Endothelial cell of umbilical vein (primary cell): ENCODE results near the gene RRM1. TPM values are rescaled to one million over a fixed set of nuclear protein-coding genes. Genes with fewer than 3 reads are reported as not detected.

Experiments
- BruUV-seq: library from RNA; stranded (reverse); fragments of 400-500 nt; replicated peaks from 2 replicates; lab custom pipeline; 2021; lab: Mats Ljungman, UMichigan
- CTCF ChIA-PET: fragments of 300-600, 350-600 bp; sonication (Branson Sonifier 250); formaldehyde crosslinking; loops from one replicate; lab custom pipeline; 2021; ENCODE audit warnings: antibody characterized with exemption, inconsistent platforms; lab: Charles Lee
- POLR2A ChIA-PET: fragments of 300-600, 350-600 bp; sonication (Branson Sonifier 250); formaldehyde crosslinking; loops from one replicate; lab custom pipeline; 2021; ENCODE audit warnings: antibody characterized with exemption, inconsistent platforms; lab: Charles Lee
- DNase-seq: peaks from one replicate; pipeline ENCODE4 v3.0.0-alpha.2; 2011; ENCODE audit warnings: low read depth, low spot score
- FAIRE-seq: peaks from 2 replicates; lab custom pipeline; 2011; peaks lifted over from hg19 to GRCh38; lab: Jason Lieb, UNC
- H2AFZ ChIP-seq: 2 replicates; pipeline ENCODE4 v1.6.0; 2012; ENCODE audit warnings: low read depth, low read length, control low read depth, inconsistent platforms
- H3K27ac ChIP-seq: 2 replicates; pipeline ENCODE4 v1.5.1; 2011; ENCODE audit warnings: low read depth, mild to moderate bottlenecking, control low read depth, low read length, moderate library complexity; ENCODE audit not compliant: insufficient read depth
- H3K27me3 ChIP-seq, 2 experiments: 2 replicates each; pipeline versions ENCODE4 v1.6.0 to v1.6.1; 2011; ENCODE audit warnings: low read length in 2 of 2, mixed read lengths in 1 of 2; ENCODE audit not compliant: control insufficient read depth in 2 of 2, insufficient read depth in 2 of 2
- H3K36me3 ChIP-seq, 2 experiments: 2 replicates in 1 of 2; 3 replicates in 1 of 2; pipeline ENCODE4 v1.5.1; 2011; ENCODE audit warnings: low read length in 2 of 2, mild to moderate bottlenecking in 1 of 2, moderate library complexity in 1 of 2; ENCODE audit not compliant: control insufficient read depth in 2 of 2, insufficient read depth in 2 of 2; ENCODE audit errors: extremely low read depth in 1 of 2
- H3K4me1 ChIP-seq: 3 replicates; pipeline ENCODE4 v1.5.1; 2011; ENCODE audit warnings: mild to moderate bottlenecking, low read length; ENCODE audit not compliant: control insufficient read depth, insufficient read depth; ENCODE audit errors: extremely low read depth
- H3K4me2 ChIP-seq: 2 replicates; pipeline ENCODE4 v1.6.1; 2011; ENCODE audit warnings: low read length, control low read depth, mixed read lengths; ENCODE audit not compliant: insufficient read depth
- H3K4me3 ChIP-seq, 3 experiments: fragments of 200-600 bp in 1 of 3; sonication (generic), shearing (Covaris generic) in 1 of 3; replicated peaks in 1 of 3; 2 replicates each; pipeline ENCODE4 v1.5.1; 2011 to 2016; ENCODE audit warnings: control low read depth in 3 of 3, low read length in 3 of 3, mild to moderate bottlenecking in 2 of 3, inconsistent platforms in 1 of 3, low read depth in 1 of 3, moderate library complexity in 1 of 3; ENCODE audit not compliant: insufficient read depth in 1 of 3
- H3K79me2 ChIP-seq: 2 replicates; pipeline ENCODE4 v1.6.0; 2012; ENCODE audit warnings: low read length, inconsistent platforms; ENCODE audit not compliant: control insufficient read depth, insufficient read depth
- H3K9ac ChIP-seq: replicated peaks from 2 replicates; pipeline ENCODE3; 2011; ENCODE audit warnings: low read length, control low read depth; ENCODE audit not compliant: insufficient read depth; ENCODE audit errors: extremely low read depth
- H3K9me1 ChIP-seq: replicated peaks from 3 replicates; pipeline ENCODE4 v1.6.0; 2011; ENCODE audit warnings: mild to moderate bottlenecking, low read length; ENCODE audit not compliant: control insufficient read depth, insufficient read depth; ENCODE audit errors: extremely low read depth
- H3K9me3 ChIP-seq: replicated peaks from 2 replicates; pipeline ENCODE4 v1.5.1; 2012; ENCODE audit warnings: low read length, inconsistent platforms; ENCODE audit not compliant: control insufficient read depth, insufficient read depth
- H4K20me1 ChIP-seq: replicated peaks from 2 replicates; pipeline ENCODE3; 2011; ENCODE audit warnings: mild to moderate bottlenecking, low read length; ENCODE audit not compliant: control insufficient read depth, insufficient read depth; ENCODE audit errors: extremely low read depth
- CTCF ChIP-seq, 2 donors: IDR thresholded peaks; 1 replicate in 1 of 2; 2 replicates in 1 of 2; pipeline ENCODE4 v1.5.1; 2011; ENCODE audit warnings: low read length in 2 of 2, mild to moderate bottlenecking in 2 of 2, moderate library complexity in 2 of 2, control low read depth in 1 of 2, inconsistent platforms in 1 of 2, low read depth in 1 of 2; ENCODE audit not compliant: insufficient read depth in 1 of 2; ENCODE audit errors: extremely low read depth in 1 of 2
- EZH2 ChIP-seq: IDR thresholded peaks from 2 replicates; pipeline ENCODE4 v1.6.1; 2012; ENCODE audit warnings: borderline replicate concordance, low read depth, mild to moderate bottlenecking, moderate library complexity, low read length, inconsistent platforms; ENCODE audit not compliant: severe bottlenecking
- FOS ChIP-seq: IDR thresholded peaks from 2 replicates; pipeline ENCODE4 v1.6.1; 2011; ENCODE audit warnings: mild to moderate bottlenecking, low read length, moderate library complexity, borderline replicate concordance; ENCODE audit not compliant: insufficient read depth
- GATA2 ChIP-seq: IDR thresholded peaks from 2 replicates; pipeline ENCODE4 v1.7.0; 2011; ENCODE audit warnings: low read depth, mild to moderate bottlenecking, moderate library complexity, mixed read lengths, low read length; ENCODE audit not compliant: insufficient read length, insufficient read depth
- JUN ChIP-seq: IDR thresholded peaks from 2 replicates; pipeline ENCODE4 v1.6.1; 2011; ENCODE audit warnings: borderline replicate concordance, low read depth; ENCODE audit not compliant: insufficient read length, insufficient read depth
- MAX ChIP-seq: IDR thresholded peaks from 2 replicates; pipeline ENCODE4 v1.6.1; 2011; ENCODE audit not compliant: insufficient read depth, insufficient read length
- MYC ChIP-seq: IDR thresholded peaks from one replicate; pipeline ENCODE4 v1.6.1; 2011; ENCODE audit warnings: mild to moderate bottlenecking, low read depth, low read length
- POLR2A ChIP-seq: IDR thresholded peaks from 2 replicates; pipeline ENCODE4 v1.6.1; 2012; ENCODE audit warnings: low read depth, mild to moderate bottlenecking, control low read depth, low read length
- POLR2AphosphoS5 ChIP-seq: IDR thresholded peaks from 2 replicates; pipeline ENCODE4 v1.6.1; 2012; ENCODE audit warnings: low read depth, mild to moderate bottlenecking, control low read depth, low read length, moderate library complexity; ENCODE audit not compliant: insufficient read depth
- dilution Hi-C: fragments of 300-500 bp; cut with MboI; formaldehyde crosslinking; loops from one replicate; pipeline ENCODE4 v1.15.0; 2019; ENCODE audit warnings: low sequenced_read_pairs; ENCODE audit not compliant: extremely low pct_ligation_motif_present
- intact Hi-C: fragments of 100-400 bp; cut with micrococcal nuclease; formaldehyde crosslinking; loops from one replicate; pipeline ENCODE4 v1.10.0; 2022
- polyA plus RNA-seq, 4 experiments: library from polyadenylated mRNA; depleted of rRNA in 3 of 4; stranded (reverse) in 3 of 4; unstranded in 1 of 4; fragments of >200 nt; gene quantifications; 2 replicates each; pipeline versions ENCODE4 v1.2.1 to v1.2.3, GENCODE V29; 2011 to 2012; ENCODE audit warnings: missing spikeins in 1 of 4
- total RNA-seq: library from RNA; stranded (reverse); gene quantifications from 2 replicates; pipeline ENCODE4 v1.2.3, GENCODE V29; 2021

RRM1 gene
- total and polyA plus RNA-seq, 2 donors (not counting 3 experiments of a cell fraction or from before 2014, with no cell fraction given) = 55.3 to 112 TPM

GRCh38 chr11:4184163-4184916 lies 89.7 kb downstream of the RRM1 start:
- no peak overlapping the region for H3K27ac ChIP-seq
- H3K4me2 ChIP-seq = no peak overlapping the region
- CTCF ChIA-PET = interaction anchor here (1.0 to 7.4 kb wide), 5 partner anchors 112 to 452 kb away, joined by 3 to 255 read pairs (median 9); partner anchors contain the start of gene OR51D1
- TF ChIP-seq POLR2A (no peak), EZH2 (no peak), MYC (no peak), GATA2 (no peak), POLR2AphosphoS5 (no peak), MAX (no peak), FOS (no peak)
- H3K79me2 ChIP-seq = no peaks in the 10 kb centered on the region
- no peaks in the 10 kb centered on the region for H3K9me3 ChIP-seq
- POLR2A ChIA-PET = no interaction called here
- BruUV-seq = no TSS peak
- dilution Hi-C loops (no loop called here), intact Hi-C loops (no loop called here)
- no peak overlapping the region for H3K9ac ChIP-seq
- peaks cover 0 to 3% of the 10 kb centered on the region in 2 experiments for H3K27me3 ChIP-seq
- H2AFZ ChIP-seq = no peak overlapping the region
- no peaks in the 10 kb centered on the region for H3K36me3 ChIP-seq
- FAIRE-seq (no peak), DNase-seq (no peak)
- no peaks in the 10 kb centered on the region for H3K4me1 ChIP-seq
- H4K20me1 ChIP-seq = no peaks in the 10 kb centered on the region
- H3K9me1 ChIP-seq = no peaks in the 10 kb centered on the region
- no peak overlapping the region for H3K4me3 ChIP-seq

GRCh38 chr11:4185561-4185960 lies 91.0 kb downstream of the RRM1 start:
- Histone ChIP-seq H3K27me3 (peaks cover 0 to 3% of the 10 kb centered on the region in 2 experiments), H3K9ac (no peak overlapping the region), H4K20me1 (no peaks in the 10 kb centered on the region), H3K4me3 (no peak overlapping the region), H2AFZ (no peak overlapping the region), H3K9me3 (no peaks in the 10 kb centered on the region), H3K36me3 (no peaks in the 10 kb centered on the region), H3K4me2 (no peak overlapping the region), H3K9me1 (no peaks in the 10 kb centered on the region), H3K79me2 (no peaks in the 10 kb centered on the region), H3K4me1 (no peaks in the 10 kb centered on the region), H3K27ac (no peak overlapping the region)
- POLR2A ChIA-PET = no interaction called here
- intact Hi-C loops = loop anchor here (5.0 kb wide), 1 partner anchor 1197 kb away; the partner anchor contains the start of gene OR51M1
- no peak for FAIRE-seq
- CTCF ChIA-PET = interaction anchor here (3.1 to 7.4 kb wide), 3 partner anchors 309 to 356 kb away, joined by 71 to 255 read pairs (median 238); partner anchors contain the start of gene OR52M1
- no TSS peak for BruUV-seq
- no peak for DNase-seq
- TF ChIP-seq POLR2A (no peak), MYC (no peak), CTCF (IDR thresholded peaks at IDR 0.05; ENCODE audit: extremely low read depth in 1 of 2, insufficient read depth in 1 of 2, low read depth in 1 of 2, low read length in 2 of 2) (no peak), JUN (no peak), FOS (no peak), GATA2 (no peak), EZH2 (no peak), MAX (no peak)
- dilution Hi-C loops = no loop called here
